Measurements from ENCODE around the gene USP37.
A peak's percentile ranks its signal among the peaks of the same experiment; 100 is the strongest.

Gene USP37

DNA sequence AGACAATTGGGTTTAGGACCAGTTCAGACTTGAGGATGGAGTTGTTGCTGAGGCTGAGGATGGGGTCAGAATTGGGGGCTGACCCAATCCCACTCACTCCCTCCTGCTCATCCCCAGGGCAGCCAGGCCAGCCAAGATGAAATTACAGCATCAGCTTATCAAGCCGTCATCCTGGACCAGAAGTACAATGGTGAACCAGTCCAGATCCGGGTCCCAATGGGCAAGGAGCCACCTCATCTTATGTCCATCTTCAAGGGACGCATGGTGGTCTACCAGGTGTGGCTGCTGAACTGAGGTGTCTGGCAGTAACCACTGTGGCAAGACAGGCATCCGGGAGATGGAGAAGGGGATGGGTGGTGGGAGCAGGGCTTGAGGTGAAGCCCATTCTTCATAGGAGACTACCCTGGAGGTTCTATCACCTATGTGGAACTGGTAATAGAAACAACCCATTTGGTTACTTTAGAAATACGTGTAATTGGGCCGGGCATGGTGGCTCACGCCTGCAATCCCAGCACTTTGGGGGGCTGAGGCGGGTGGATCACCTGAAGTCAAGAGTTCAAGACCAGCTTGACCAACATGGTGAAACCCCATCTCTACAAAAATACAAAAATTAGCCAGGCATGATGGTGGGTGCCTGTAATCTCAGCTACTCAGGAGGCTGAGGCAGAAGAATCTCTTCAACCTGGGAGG, 135.3 kb downstream of the USP37 start:
- no peak for DNase-seq (ENCODE audit: low read depth in 2 of 2, low spot score in 1 of 2)

DNA sequence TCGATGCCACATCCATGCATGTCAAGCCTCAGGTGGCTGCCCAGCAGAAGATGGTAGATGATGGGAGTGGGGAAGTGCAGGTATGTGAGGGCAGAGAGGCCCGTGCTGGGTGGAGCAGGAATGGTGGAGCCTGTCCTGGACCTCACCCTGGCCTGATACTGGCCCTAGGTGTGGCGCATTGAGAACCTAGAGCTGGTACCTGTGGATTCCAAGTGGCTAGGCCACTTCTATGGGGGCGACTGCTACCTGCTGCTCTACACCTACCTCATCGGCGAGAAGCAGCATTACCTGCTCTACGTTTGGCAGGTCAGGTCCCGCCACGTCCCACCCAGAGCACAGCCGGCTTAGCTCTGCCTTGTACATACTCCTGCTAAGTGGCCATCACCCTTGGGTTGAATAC, 136.3 kb downstream of the USP37 start:
- DNase-seq (ENCODE audit: low read depth in 2 of 2, low spot score in 1 of 2): no peak

DNA sequence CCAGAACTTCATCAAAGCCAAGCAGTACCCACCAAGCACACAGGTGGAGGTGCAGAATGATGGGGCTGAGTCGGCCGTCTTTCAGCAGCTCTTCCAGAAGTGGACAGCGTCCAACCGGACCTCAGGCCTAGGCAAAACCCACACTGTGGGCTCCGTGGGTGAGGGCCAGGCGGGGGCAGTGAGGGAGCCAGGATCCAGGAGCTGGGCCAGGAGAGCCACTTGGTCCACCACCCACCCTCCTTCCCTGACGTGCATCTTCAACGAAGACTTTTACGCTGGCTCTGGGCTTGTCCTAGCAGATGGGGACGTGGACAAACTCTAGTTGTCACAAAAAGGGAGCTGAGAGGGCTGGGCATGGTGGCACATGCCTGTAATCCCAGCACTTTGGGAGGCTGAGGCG, 137.4 kb downstream of the USP37 start:
- no peak for DNase-seq (ENCODE audit: low read depth in 2 of 2, low spot score in 1 of 2)

DNA sequence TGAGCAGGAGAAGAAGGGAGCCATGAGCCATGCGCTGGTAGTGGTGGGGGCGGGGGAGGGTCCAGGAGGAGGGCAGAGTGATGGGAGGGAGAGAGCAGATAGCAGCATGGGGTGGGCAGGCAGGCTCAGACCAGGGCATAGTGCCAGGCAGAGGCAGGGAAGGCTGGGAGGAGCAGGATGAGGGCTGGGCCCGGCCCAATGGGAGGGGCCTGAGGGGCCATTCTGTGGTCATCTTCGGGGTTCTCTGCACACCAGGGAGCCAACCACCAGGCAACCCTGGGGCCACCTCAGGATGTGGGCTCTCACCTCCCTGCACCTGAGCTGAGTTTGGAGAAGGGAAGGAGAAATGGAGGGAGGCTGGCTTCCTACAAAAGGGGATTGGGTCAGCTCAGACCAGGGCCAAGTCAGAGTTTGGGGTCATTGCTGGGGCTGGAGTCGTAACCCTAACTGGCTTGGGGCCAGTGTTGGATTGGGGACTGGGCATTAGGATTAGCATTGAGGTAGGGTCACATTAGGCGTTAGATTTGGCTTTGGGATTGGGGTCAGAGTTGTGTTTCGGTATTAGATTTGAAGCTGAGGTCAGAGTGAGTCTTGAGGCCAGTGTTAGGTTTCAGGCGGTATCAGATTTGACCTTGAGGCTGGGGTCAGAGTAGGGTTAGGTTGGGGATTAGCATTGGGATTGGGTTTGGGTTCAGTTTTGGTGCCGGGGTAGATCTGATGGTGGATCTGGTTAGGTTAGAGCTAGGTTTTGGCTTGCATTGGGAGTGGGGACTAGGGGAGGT, 138.0 kb downstream of the USP37 start:
- DNase-seq (ENCODE audit: low read depth in 2 of 2, low spot score in 1 of 2): no peak

DNA sequence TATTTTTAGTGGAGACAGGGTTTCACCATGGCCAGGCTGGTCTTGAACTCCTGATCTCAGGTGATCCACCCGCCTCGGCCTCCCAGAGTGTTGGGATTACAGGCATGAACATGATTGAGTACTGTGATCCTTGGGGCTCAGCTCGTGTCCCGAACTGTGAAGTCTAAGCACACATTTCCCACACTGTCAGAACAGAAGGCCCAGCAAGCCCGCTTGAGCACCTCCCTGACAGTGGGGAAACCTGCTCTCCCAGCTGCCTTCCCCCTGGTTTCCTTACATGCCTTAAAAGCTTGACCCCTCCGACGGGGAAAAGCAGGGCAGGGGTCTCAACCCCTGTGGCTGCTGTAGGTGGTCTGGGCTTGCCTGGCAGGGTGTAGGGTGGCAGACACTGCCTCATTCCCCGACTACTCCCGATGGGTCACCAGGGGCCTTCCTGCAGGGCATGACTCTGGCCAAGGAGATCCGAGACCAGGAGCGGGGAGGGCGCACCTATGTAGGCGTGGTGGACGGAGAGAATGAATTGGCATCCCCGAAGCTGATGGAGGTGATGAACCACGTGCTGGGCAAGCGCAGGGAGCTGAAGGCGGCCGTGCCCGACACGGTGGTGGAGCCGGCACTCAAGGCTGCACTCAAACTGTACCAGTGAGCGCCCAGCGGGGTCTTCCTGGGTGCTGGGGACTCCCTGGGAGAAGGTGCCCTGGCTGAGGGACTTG, 139.1 kb downstream of the USP37 start:
- no peak for DNase-seq (ENCODE audit: low read depth in 2 of 2, low spot score in 1 of 2)

DNA sequence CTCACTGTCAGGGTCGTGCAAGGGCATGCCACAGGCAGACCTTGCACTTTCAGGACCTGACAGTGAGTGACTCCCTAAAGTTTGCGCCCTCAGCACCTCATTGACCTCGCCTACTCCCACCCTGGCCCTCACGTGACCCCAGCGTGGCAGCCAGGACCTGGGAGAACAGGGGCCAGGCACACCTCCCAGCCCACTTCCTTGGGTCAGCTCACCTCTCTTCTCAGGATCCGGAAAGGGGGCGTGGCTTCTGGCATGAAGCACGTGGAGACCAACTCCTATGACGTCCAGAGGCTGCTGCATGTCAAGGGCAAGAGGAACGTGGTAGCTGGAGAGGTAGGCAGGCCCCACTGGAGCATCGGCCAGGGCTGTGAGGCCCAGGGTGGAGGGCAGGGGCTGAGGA, 140.4 kb downstream of the USP37 start:
- DNase-seq (ENCODE audit: low read depth in 2 of 2, low spot score in 1 of 2): no peak

DNA sequence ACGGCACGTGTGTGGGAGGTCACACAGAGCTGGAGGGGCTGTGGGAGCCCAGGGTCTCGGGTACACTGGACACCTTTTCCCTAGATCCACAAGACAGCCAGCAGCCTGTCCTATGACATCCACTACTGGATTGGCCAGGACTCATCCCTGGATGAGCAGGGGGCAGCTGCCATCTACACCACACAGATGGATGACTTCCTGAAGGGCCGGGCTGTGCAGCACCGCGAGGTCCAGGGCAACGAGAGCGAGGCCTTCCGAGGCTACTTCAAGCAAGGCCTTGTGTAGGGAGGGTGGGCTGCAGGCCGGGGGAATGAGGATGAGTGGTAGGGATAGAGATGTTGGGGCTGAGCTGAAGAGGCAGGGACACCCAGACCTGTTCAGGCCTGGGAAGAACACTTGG, 142.6 kb downstream of the USP37 start:
- DNase-seq (ENCODE audit: low read depth in 2 of 2, low spot score in 1 of 2): no peak

DNA sequence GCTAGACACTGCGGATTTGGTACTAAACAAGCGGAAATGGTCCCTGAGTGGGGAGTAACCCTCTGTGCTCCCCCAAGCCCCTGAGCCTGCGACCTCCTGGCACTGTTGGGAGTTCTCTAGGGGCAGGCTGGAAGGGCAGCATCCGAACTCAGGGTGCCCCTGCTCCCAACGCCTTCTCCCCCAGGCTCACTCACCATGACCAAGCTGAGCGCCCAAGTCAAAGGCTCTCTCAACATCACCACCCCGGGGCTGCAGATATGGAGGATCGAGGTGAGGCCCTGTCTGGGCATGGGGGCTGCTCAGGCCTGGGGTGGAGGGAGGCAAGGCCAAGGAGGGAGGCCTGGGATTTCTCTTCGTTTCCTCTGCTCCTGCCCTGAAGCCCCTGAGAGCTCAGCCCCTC, 144.6 kb downstream of the USP37 start:
- DNase-seq (ENCODE audit: low read depth in 2 of 2, low spot score in 1 of 2): no peak

DNA sequence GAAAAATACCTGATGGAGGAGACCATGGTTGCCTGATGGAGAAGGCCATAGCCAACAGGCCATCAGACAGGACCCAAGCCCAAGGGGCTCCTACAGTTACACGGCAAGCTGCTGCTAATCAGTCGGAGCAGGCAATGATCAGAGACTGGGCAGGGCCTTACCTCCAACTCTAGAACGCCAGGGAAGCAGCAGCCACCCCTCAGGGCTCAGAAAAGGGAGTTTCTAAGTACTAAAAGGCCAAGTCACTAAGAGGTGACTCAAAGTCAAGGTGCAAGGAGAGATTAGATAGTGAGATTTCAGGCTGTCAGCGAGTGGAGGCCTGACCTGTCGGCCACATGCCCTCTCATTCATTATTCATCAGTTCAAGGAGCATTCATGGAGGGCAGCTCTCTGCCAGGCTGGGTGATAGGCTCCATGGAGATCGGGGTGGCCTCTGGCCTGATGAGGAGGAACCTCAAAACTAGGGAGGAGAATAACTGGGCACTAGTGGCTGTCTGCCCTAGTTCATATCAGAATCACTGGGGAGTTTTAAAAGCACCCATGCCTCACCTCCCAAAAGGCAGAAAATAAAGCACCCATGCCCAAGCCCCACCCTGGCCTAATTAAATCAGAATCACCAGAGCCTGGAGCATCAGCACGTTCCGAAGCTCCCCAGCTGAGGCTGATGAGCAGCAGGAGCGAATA, 145.6 kb downstream of the USP37 start:
- DNase-seq (ENCODE audit: low read depth in 2 of 2, low spot score in 1 of 2): no peak

DNA sequence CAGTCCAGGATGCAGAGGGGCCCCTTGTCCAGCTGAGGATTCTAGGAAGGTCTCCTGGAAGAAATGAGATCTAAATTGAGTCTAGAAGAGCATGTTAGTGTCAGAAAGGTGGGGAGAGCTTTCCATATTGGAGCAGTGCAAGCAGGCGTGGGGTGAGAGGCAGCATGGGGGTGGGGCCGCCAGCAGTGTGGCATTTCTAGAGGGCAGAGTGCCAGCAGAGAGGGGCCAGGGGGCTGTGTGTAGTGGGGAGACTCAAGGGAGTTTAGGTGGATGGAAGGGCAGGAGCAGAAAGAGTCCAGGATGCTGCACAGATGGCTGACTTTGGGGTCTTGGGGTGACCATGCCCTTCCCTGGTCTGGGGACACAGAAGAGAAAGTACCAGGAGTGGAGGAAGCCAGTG, 147.1 kb downstream of the USP37 start:
- DNase-seq (ENCODE audit: low read depth in 2 of 2, low spot score in 1 of 2): no peak

DNA sequence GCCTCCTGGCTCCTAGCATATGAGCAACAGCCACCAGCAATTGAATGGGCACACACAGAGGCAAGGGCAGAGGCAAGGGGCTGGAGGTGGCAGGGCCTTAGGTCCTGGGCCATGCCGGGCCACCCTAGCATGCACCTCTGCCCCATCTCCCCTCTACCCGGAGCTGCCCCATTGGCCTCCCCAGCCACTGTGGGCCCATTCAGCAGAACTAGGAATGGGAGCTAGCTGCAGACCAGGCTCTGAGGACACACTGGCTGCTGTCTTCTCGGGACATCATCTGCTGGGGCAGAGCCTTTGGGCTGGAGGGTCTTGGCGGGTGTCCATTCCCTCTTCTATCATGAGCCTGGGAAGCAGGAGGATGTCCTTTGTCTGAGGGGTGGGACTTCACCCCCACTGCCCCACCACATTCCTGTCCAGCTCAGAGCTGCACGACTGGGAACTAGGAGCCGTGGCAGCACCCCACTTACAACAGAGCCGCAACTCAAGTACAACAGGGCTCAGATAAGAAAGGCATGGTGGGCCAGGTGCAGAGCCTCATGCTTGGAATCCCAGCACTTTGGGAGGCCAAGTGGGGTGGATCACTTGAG, 148.4 kb downstream of the USP37 start:
- no peak for DNase-seq (ENCODE audit: low read depth in 2 of 2, low spot score in 1 of 2)

DNA sequence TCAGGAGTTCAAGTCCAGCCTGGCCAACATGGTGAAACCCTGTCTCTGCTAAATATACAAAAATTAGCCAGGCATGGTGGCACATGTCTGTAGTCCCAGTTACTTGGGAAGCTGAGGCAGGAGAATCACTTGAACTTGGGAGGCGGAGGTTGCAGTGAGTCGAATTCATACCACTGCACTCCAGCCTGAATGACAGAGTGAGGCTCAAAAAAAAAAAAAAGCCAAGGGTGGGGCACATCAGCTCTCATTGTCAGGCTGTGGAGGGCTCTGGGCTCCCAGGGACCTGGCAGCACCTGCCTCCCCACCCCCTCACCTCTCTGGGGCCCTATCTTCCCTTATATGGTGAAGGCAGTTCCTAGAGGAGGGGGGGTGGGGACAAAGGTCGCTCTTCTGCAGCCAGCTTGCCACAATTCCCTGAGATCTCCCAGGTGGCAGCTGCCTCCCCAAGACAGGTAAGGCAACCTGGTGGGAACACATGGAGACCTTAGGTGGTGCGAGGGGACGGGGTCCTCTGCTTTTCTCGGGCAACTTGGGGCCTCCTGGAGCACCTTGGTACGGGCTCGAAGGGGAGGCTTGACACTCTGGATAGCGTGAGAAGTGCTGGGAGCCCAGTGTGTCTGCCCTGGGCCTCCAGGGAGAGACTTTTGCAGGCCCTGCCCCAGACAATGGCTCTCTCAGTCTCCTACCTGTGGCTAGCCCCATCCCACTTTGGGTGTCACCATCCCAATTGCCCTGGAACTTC, 149.3 kb downstream of the USP37 start, which contains the start of gene VIL1:
TSS of gene VIL1 (plus strand) at position 407 of the 742 bp plus-strand sequence. CDS start 4,656 bp downstream, outside the sequence.
- no peak for DNase-seq (ENCODE audit: low read depth in 2 of 2, low spot score in 1 of 2)

DNA sequence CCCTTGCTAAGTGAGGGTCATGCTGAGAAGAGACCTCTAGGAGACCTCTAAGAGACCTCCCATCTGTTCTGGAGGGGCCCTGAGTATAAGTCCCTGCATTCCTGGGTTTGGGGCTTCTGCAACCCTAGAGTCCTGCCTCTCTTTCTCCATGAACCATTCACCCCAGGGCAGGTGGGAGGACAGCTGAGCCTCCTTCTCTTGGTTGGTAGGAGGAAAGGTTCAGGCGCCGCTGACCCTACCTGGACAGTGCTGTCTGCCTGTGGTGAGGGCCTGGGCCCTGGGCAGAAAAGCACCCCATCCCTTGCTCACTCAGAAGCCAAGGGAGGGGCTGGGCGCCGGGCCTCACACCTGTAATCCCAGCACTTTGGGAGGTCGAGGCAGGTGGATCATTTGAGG, 149.8 kb downstream of the USP37 start:
- DNase-seq (ENCODE audit: low read depth in 2 of 2, low spot score in 1 of 2): no peak

DNA sequence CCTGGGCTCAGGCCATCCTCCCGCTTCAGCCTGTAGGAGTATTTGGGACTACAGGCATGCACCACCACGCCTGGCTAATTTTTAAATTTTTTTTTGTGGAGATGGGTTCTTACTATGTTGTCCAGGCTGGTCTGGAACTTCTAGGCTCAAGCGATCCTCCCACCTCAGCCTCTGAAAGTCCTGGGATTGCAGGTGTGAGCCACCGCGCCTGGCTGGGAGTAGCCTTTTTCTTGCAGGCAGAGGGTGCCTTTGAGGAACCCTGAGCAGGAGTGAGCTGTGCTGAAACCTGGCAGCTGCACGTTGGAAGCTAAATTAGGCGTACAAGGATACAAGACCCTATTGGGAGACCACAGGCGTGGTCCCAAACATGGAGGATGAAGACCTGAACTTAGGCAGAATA, 160.4 kb downstream of the USP37 start:
- no peak for DNase-seq (ENCODE audit: low read depth in 2 of 2, low spot score in 1 of 2)

DNA sequence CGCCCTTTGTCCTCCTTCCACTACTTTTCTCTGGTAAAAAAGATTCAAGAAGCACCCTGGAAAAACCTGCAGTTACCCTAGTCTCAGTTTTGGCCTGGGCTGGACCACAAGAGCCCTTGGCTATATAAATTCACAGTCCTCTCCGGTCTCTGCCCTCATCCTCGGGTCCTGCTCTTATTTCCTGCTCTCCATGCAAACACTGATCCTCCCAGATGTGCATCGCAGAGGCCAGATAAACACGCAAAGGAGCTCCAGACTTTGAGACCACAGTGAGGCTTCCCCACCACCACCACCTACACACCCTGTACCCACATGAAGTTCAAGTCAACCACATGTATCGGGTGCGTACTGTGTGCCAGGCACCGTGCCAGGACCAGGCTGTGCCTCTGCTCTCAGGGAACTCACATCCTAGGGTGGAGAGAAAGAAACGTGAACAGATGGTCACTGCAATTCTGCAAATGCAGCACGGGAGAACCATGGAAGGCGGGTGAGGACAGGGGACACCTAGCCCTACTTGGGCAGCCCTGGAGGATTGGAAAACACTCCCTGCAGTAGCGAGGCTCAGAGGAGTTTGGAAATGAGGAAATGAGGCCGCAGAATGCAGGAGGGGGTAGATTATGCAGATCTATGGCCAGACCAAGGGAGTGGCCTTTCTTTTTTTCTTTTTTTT, 161.1 kb downstream of the USP37 start:
- peak; percentile 28 to 29 for DNase-seq (ENCODE audit: low read depth in 2 of 2, low spot score in 1 of 2)

DNA sequence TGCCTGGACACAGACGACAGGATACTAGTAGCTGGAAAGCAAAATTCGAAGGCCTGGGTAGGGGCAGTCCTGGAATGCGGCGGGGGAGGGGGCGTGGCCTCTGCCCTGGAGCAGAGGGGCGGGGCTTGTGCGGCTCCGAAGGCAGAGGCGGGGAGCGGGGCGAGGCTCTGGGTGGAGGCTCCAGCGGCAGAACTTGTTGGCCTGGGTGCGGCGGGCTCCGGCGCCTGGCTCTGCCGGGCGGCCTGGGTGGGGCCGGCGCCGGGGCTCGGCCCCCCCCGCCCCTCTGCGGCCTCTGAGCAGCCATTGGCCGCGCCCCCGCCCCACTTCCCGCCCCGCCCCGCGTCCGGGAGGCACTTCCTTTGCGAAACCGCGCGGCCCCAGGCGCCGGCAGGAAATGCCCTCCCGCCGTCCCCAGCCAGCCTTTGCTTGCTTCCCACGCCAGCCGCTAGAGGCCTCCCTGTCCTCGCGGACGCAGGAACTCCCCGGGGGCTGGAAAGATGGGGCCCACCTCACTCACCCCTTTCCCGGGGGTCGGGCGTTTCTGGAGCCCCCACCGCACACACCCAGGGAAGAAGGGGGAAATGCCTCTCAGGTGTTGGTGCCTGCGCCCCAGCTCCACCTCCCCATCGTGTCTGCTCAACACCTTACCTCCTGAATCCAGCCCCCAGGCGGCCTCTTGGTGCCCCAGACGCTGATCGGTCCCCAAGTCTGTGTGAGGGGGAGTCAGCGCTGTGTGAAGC, 161.8 kb downstream of the USP37 start:
- DNase-seq (ENCODE audit: low read depth in 2 of 2, low spot score in 1 of 2): peak; percentile 80 to 89

DNA sequence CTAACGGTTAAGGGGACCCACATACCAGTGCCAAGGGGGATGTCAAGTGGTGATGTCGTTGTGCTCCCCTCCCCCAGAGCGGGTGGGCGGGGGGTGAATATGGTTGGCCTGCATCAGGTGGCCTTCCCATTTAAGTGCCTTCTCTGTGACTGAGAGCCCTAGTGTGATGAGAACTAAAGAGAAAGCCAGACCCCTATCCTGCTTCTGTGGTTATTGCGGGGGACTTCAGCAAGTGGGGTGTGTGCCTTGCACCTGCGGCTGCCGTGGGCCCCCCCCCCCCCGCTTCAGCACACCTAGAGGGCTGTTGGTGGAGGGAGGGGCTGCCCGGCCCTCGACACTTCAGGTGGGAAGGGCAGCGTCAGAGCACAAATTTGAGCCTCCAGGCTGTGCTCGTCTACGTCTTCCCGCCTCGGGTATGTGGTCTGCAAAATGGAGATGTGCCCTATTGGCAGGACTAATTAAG, 162.4 kb downstream of the USP37 start:
- DNase-seq (ENCODE audit: low read depth in 2 of 2, low spot score in 1 of 2): no peak

DNA sequence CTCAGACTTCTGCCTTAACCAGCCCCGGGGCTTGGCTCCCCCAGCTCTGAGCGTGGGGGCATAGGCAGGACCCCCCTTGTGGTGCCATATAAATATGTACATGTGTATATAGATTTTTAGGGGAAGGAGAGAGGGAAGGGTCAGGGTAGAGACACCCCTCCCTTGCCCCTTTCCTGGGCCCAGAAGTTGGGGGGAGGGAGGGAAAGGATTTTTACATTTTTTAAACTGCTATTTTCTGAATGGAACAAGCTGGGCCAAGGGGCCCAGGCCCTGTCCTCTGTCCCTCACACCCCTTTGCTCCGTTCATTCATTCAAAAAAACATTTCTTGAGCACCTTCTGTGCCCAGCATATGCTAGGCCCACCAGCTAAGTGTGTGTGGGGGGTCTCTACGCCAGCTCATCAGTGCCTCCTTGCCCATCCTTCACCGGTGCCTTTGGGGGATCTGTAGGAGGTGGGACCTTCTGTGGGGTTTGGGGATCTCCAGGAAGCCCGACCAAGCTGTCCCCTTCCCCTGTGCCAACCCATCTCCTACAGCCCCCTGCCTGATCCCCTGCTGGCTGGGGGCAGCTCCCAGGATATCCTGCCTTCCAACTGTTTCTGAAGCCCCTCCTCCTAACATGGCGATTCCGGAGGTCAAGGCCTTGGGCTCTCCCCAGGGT, 162.9 kb downstream of the USP37 start:
- no peak for DNase-seq (ENCODE audit: low read depth in 2 of 2, low spot score in 1 of 2)
